MM.1S (cell line): Measurements from ENCODE around the gene ZNF516.

Source experiments
- EZH2 ChIP-seq: fragments of 300-600 bp; sonication (generic); optimal IDR thresholded peaks from 2 replicates; pipeline ENCODE3; 2017; ENCODE audit warnings: low read depth, mild to moderate bottlenecking, antibody characterized with exemption, low read length, mixed read lengths
- TF ChIP-seq, protein P1 (sequence below): fragments of 300-600 bp; sonication (generic); IDR thresholded peaks from 2 replicates; pipeline ENCODE4 v1.5.1; 2016; ENCODE audit warnings: antibody characterized with exemption, low read length, mixed read lengths

DNA sequence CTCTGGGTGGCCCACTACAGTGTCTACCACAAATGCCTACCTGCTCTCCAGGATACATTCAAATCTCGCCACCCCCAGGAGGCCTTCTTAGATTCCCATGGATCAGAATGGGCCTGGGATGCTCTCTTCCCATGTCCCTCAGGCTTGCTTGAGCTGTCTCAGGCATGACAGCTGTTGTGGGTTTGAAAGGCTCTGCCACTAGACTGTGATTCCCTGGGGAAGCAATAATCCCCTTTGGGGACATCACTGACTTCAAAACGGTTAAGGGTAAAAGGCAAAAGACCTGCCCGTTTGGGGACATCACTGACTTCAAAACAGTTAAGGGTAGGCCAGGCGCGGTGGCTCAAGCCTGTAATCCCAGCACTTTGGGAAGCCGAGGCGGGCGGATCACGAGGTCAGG lies 35.8 kb upstream of the ZNF516 start:
- TF ChIP-seq EZH2, result no peak
- TF ChIP-seq, protein P1, sequence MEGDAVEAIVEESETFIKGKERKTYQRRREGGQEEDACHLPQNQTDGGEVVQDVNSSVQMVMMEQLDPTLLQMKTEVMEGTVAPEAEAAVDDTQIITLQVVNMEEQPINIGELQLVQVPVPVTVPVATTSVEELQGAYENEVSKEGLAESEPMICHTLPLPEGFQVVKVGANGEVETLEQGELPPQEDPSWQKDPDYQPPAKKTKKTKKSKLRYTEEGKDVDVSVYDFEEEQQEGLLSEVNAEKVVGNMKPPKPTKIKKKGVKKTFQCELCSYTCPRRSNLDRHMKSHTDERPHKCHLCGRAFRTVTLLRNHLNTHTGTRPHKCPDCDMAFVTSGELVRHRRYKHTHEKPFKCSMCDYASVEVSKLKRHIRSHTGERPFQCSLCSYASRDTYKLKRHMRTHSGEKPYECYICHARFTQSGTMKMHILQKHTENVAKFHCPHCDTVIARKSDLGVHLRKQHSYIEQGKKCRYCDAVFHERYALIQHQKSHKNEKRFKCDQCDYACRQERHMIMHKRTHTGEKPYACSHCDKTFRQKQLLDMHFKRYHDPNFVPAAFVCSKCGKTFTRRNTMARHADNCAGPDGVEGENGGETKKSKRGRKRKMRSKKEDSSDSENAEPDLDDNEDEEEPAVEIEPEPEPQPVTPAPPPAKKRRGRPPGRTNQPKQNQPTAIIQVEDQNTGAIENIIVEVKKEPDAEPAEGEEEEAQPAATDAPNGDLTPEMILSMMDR, result no peak
